OCI-LY1 (cell line): ENCODE measurements around the gene HOXA7.

Experiments
- H2AFZ ChIP-seq: fragments of 200-600 bp; sonication (generic), shearing (Covaris generic); 2 replicates; pipeline ENCODE4 v1.6.0; 2014; ENCODE audit warnings: antibody characterized with exemption, mild to moderate bottlenecking, low read length
- H3F3A ChIP-seq: fragments of 200-600 bp; sonication (generic), shearing (Covaris generic); 2 replicates; pipeline ENCODE4 v1.6.0; 2014; ENCODE audit warnings: mild to moderate bottlenecking, antibody characterized with exemption, low read length, moderate library complexity; ENCODE audit not compliant: insufficient read depth
- H3K27ac ChIP-seq: fragments of 200-600 bp; sonication (generic); 2 replicates; pipeline ENCODE4 v1.5.1; 2014; ENCODE audit warnings: low read length, mixed run types, mild to moderate bottlenecking, low read depth; ENCODE audit not compliant: poor library complexity, severe bottlenecking
- H3K27me3 ChIP-seq: fragments of 200-600 bp; sonication (generic); 2 replicates; pipeline ENCODE4 v1.6.0; 2014; ENCODE audit warnings: antibody characterized with exemption, mild to moderate bottlenecking, low read length, moderate library complexity; ENCODE audit not compliant: insufficient read depth
- H3K36me3 ChIP-seq: fragments of 200-600 bp; sonication (generic); 2 replicates; pipeline ENCODE4 v1.6.1; 2014; ENCODE audit warnings: mild to moderate bottlenecking, antibody characterized with exemption, low read length, moderate library complexity, mixed read lengths; ENCODE audit not compliant: insufficient read depth
- H3K4me1 ChIP-seq: fragments of 200-600 bp; sonication (generic); 2 replicates; pipeline ENCODE4 v1.5.1; 2014; ENCODE audit warnings: mild to moderate bottlenecking, low read length, moderate library complexity; ENCODE audit not compliant: insufficient read depth, severe bottlenecking
- H3K4me2 ChIP-seq: fragments of 200-600 bp; sonication (generic), shearing (Covaris generic); 2 replicates; pipeline ENCODE4 v1.6.1; 2014; ENCODE audit warnings: low read length
- H3K4me3 ChIP-seq: fragments of 200-600 bp; sonication (generic); 2 replicates; pipeline ENCODE4 v1.5.1; 2014; ENCODE audit warnings: low read length, low read depth, mild to moderate bottlenecking, mixed read lengths; ENCODE audit not compliant: poor library complexity, severe bottlenecking
- H3K79me2 ChIP-seq: fragments of 200-600 bp; shearing (Covaris generic); 2 replicates; pipeline ENCODE4 v1.6.1; 2016; ENCODE audit warnings: mixed run types, low read length, mixed read lengths; ENCODE audit not compliant: insufficient read depth
- H3K9ac ChIP-seq: fragments of 200-600 bp; sonication (generic), shearing (Covaris generic); 2 replicates; pipeline ENCODE4 v1.6.1; 2014; ENCODE audit warnings: mild to moderate bottlenecking, low read length, mixed read lengths
- H3K9me2 ChIP-seq: fragments of 200-600 bp; sonication (generic), shearing (Covaris generic); 2 replicates; pipeline ENCODE4 v1.6.1; 2014; ENCODE audit warnings: low read depth, mild to moderate bottlenecking, low read length, mixed read lengths
- H3K9me3 ChIP-seq: fragments of 200-600 bp; shearing (Covaris generic); 2 replicates; pipeline ENCODE4 v1.6.1; 2014; ENCODE audit warnings: low read length, mixed read lengths
- H4K20me1 ChIP-seq: fragments of 200-600 bp; sonication (generic), shearing (Covaris generic); 2 replicates; pipeline ENCODE4 v1.6.0; 2016; ENCODE audit warnings: mild to moderate bottlenecking, low read length; ENCODE audit not compliant: insufficient read depth
- CTCF ChIP-seq: fragments of 200-600 bp; sonication (generic), shearing (Covaris generic); IDR thresholded peaks from 2 replicates; pipeline ENCODE4 v1.5.1; 2017; ENCODE audit warnings: mild to moderate bottlenecking, antibody characterized with exemption, low read length, moderate library complexity, mixed read lengths
- EZH2 ChIP-seq: fragments of 200-600 bp; sonication (generic), shearing (Covaris generic); IDR thresholded peaks from 2 replicates; pipeline ENCODE4 v1.8.0; 2017; ENCODE audit warnings: borderline replicate concordance, mixed run types, mild to moderate bottlenecking, antibody characterized with exemption, low read length, moderate library complexity, mixed read lengths

HOXA7 gene

GRCh38 chr7:27146491-27147198, 9.8 kb downstream of the HOXA7 start:
- no peaks in the 10 kb centered on the region for H3K9me3 ChIP-seq
- H3K27me3 ChIP-seq: peaks cover 16% of the 10 kb centered on the region; the same call in 1 of the 2 replicates
- H3K9ac ChIP-seq: no peak overlapping the region
- TF ChIP-seq EZH2 (no peak), CTCF (no peak)
- H3K4me2 ChIP-seq: peak overlapping the region; percentile 91; the same call in 1 of the 2 replicates
- no peaks in the 10 kb centered on the region for H3F3A ChIP-seq
- H3K27ac ChIP-seq: no peak overlapping the region
- H3K79me2 ChIP-seq: no peaks in the 10 kb centered on the region
- H4K20me1 ChIP-seq: no peaks in the 10 kb centered on the region
- H3K4me3 ChIP-seq: no peak overlapping the region
- no peaks in the 10 kb centered on the region for H3K36me3 ChIP-seq
- peaks cover 65% of the 10 kb centered on the region for H3K4me1 ChIP-seq
- no peak overlapping the region for H2AFZ ChIP-seq
- H3K9me2 ChIP-seq: no peaks in the 10 kb centered on the region

GRCh38 chr7:27145914-27146412, 10.5 kb downstream of the HOXA7 start:
- Histone ChIP-seq H3K4me1 (peaks cover 59% of the 10 kb centered on the region), H3K36me3 (no peaks in the 10 kb centered on the region), H3K4me2 (no peak overlapping the region; the same call in 1 of the 2 replicates), H3K9me2 (no peaks in the 10 kb centered on the region), H3K27ac (no peak overlapping the region), H2AFZ (no peak overlapping the region), H3K9ac (no peak overlapping the region), H3K27me3 (peaks cover 16% of the 10 kb centered on the region; the same call in 1 of the 2 replicates), H3K79me2 (no peaks in the 10 kb centered on the region), H4K20me1 (no peaks in the 10 kb centered on the region), H3K4me3 (no peak overlapping the region), H3F3A (no peaks in the 10 kb centered on the region), H3K9me3 (no peaks in the 10 kb centered on the region)
- TF ChIP-seq CTCF (no peak), EZH2 (no peak)

GRCh38 chr7:27145165-27145913, 11.1 kb downstream of the HOXA7 start:
- no peak overlapping the region for H3K27ac ChIP-seq
- no peaks in the 10 kb centered on the region for H3K36me3 ChIP-seq
- H2AFZ ChIP-seq: no peak overlapping the region
- H3F3A ChIP-seq: no peaks in the 10 kb centered on the region
- peaks cover 55% of the 10 kb centered on the region for H3K4me1 ChIP-seq
- peaks cover 16% of the 10 kb centered on the region; the same call in 1 of the 2 replicates for H3K27me3 ChIP-seq
- no peaks in the 10 kb centered on the region for H3K79me2 ChIP-seq
- H3K9me2 ChIP-seq: no peaks in the 10 kb centered on the region
- no peak overlapping the region for H3K4me3 ChIP-seq
- no peak overlapping the region; the same call in 1 of the 2 replicates for H3K4me2 ChIP-seq
- no peak for TF ChIP-seq CTCF
- H4K20me1 ChIP-seq: no peaks in the 10 kb centered on the region
- no peaks in the 10 kb centered on the region for H3K9me3 ChIP-seq
- H3K9ac ChIP-seq: no peak overlapping the region
